Type B pancreatic cell (in vitro differentiated cells): Measurements from ENCODE around the gene PGP. TPM values are rescaled to one million over a fixed set of nuclear protein-coding genes. Genes with fewer than 3 reads are reported as not detected.

Experiments
- DNase-seq: peaks from one replicate; pipeline ENCODE4 v3.0.0; 2021; ENCODE audit warnings: mixed read lengths; ENCODE audit not compliant: unreplicated experiment; ENCODE audit errors: extremely low spot score
- H3K27ac Mint-ChIP-seq: 2 replicates; pipeline ENCODE4 v1.8.0; 2021; ENCODE audit warnings: mild to moderate bottlenecking, mixed read lengths
- H3K27me3 Mint-ChIP-seq: 2 replicates; pipeline ENCODE4 v1.8.0; 2021; ENCODE audit warnings: mixed read lengths
- H3K36me3 Mint-ChIP-seq: 2 replicates; pipeline ENCODE4 v1.8.0; 2021; ENCODE audit warnings: mixed read lengths
- H3K4me1 Mint-ChIP-seq: one replicate; pipeline ENCODE4 v1.8.0; 2021; ENCODE audit warnings: mixed read lengths; ENCODE audit not compliant: unreplicated experiment
- H3K4me3 Mint-ChIP-seq: 2 replicates; pipeline ENCODE4 v1.8.0; 2021; ENCODE audit warnings: mild to moderate bottlenecking, mixed read lengths
- H3K9me3 Mint-ChIP-seq: 2 replicates; pipeline ENCODE4 v1.8.0; 2021; ENCODE audit warnings: mixed read lengths
- CTCF ChIP-seq: fragments of 200-600 bp; sonication (generic); conservative IDR thresholded peaks from 2 replicates; pipeline ENCODE4 v1.5.0; 2021; ENCODE audit warnings: antibody characterized with exemption, mild to moderate bottlenecking
- total RNA-seq: library from RNA; stranded (reverse); gene quantifications from 2 replicates; pipeline ENCODE4 v1.2.1, GENCODE V29; 2021; ENCODE audit warnings: low replicate concordance

Gene PGP
- total RNA-seq, 1 donor from 2014 or later, result 25.5 TPM

GRCh38 chr16:2180962-2181923, 33.4 kb downstream of the PGP start:
- TF ChIP-seq CTCF, result no peak
- Mint-ChIP-seq H3K4me3 (no peak overlapping the region), H3K4me1 (peaks cover 3% of the 10 kb centered on the region), H3K36me3 (peaks cover 4% of the 10 kb centered on the region), H3K27me3 (no peaks in the 10 kb centered on the region), H3K27ac (no peak overlapping the region), H3K9me3 (no peaks in the 10 kb centered on the region)
- no peak for DNase-seq

- DNase-seq, result no peak
- H3K4me3 Mint-ChIP-seq, result no peak overlapping the region
- no peak overlapping the region for H3K27ac Mint-ChIP-seq
- H3K36me3 Mint-ChIP-seq, result peaks cover 4% of the 10 kb centered on the region
- TF ChIP-seq CTCF, result no peak
- peaks cover 3% of the 10 kb centered on the region for H3K4me1 Mint-ChIP-seq
- no peaks in the 10 kb centered on the region for H3K27me3 Mint-ChIP-seq
- no peaks in the 10 kb centered on the region for H3K9me3 Mint-ChIP-seq
Measured at GRCh38 chr16:2180461-2180860, 34.2 kb downstream of the PGP start.

- TF ChIP-seq CTCF, result no peak
- peaks cover 3% of the 10 kb centered on the region for H3K4me1 Mint-ChIP-seq
- peaks cover 4% of the 10 kb centered on the region for H3K36me3 Mint-ChIP-seq
- no peak overlapping the region for H3K4me3 Mint-ChIP-seq
- DNase-seq, result no peak
- H3K27ac Mint-ChIP-seq, result no peak overlapping the region
- H3K9me3 Mint-ChIP-seq, result no peaks in the 10 kb centered on the region
- no peaks in the 10 kb centered on the region for H3K27me3 Mint-ChIP-seq
Measured at GRCh38 chr16:2179576-2179975, 35.1 kb downstream of the PGP start.

- Mint-ChIP-seq H3K4me1 (peaks cover 3% of the 10 kb centered on the region), H3K27ac (no peak overlapping the region), H3K36me3 (peaks cover 4% of the 10 kb centered on the region), H3K4me3 (no peak overlapping the region), H3K9me3 (no peaks in the 10 kb centered on the region), H3K27me3 (no peaks in the 10 kb centered on the region)
- TF ChIP-seq CTCF, result no peak
- DNase-seq, result no peak
Measured at GRCh38 chr16:2179107-2179501, 35.5 kb downstream of the PGP start.

- Mint-ChIP-seq H3K4me3 (no peak overlapping the region), H3K27ac (no peak overlapping the region), H3K27me3 (no peaks in the 10 kb centered on the region), H3K9me3 (no peaks in the 10 kb centered on the region), H3K36me3 (peaks cover 4% of the 10 kb centered on the region), H3K4me1 (peaks cover 3% of the 10 kb centered on the region)
- DNase-seq, result no peak
- TF ChIP-seq CTCF, result no peak
Measured at GRCh38 chr16:2178321-2179106, 36.1 kb downstream of the PGP start.
